Measurements from ENCODE around the gene CLSTN1. TPM values are rescaled to one million over a fixed set of nuclear protein-coding genes. Genes with fewer than 3 reads are reported as not detected.

Gene CLSTN1
- total and polyA plus RNA-seq, 2 of the 8 experiments (the other 6 are each of a cell fraction or from before 2014, with no cell fraction given): 34.2 to 97.4 TPM

- POLR2A ChIA-PET (ENCODE audit: partially characterized antibody): interaction anchor here (0.6 kb wide), 1 partner anchor 8 kb away, joined by 3 read pairs; no protein-coding TSS in a partner anchor
- 70% methylated on average over 24 of the region's 24 CpGs; no CpG with 5 or more reads in 1 of the 2 experiments for WGBS, 2 experiments (ENCODE audit: extremely low coverage in 1 of 2, insufficient coverage in 1 of 2, insufficient read length in 1 of 2, insufficient replicate concordance in 2 of 2, low coverage in 1 of 2, low lambda C conversion rate in 2 of 2, missing lambda C conversion rate in 1 of 2)
- DNase-seq (ENCODE audit: low read depth in 1 of 2, low spot score in 2 of 2): peak; percentile 64 to 88
- TF ChIP-seq EGR1 (IDR thresholded peaks at IDR 0.05; ENCODE audit: borderline replicate concordance, low read depth, low read length) (0 out of 2 replicates have a peak, but pooled peaks have one; percentile 16), JUN (IDR thresholded peaks at IDR 0.05; ENCODE audit: low read depth, low read length) (no peak), PHF8 (conservative IDR thresholded peaks at IDR 0.05; ENCODE audit: low read depth, low read length) (no peak), POLR2A (IDR thresholded peaks at IDR 0.05; ENCODE audit: control extremely low read depth in 1 of 2, low read depth in 2 of 2, low read length in 2 of 2) (no peak), CTCF (IDR thresholded peaks at IDR 0.05; ENCODE audit: control extremely low read depth in 1 of 3, insufficient read depth in 1 of 3, low read depth in 1 of 3, low read length in 3 of 3) (peak in 2 of 3 experiments; percentile 95 to 99; a peak in 3 of 4 replicates), YY1 (IDR thresholded peaks at IDR 0.05; ENCODE audit: low read depth, low read length) (0 out of 2 replicates have a peak, but pooled peaks have one; percentile 13), SP2 (IDR thresholded peaks at IDR 0.05; ENCODE audit: low read length) (no peak), RAD21 (IDR thresholded peaks at IDR 0.05 in 1 of 2, conservative IDR thresholded peaks at IDR 0.05 in 1 of 2; ENCODE audit: low read depth in 2 of 2, low read length in 2 of 2) (peak; percentile 69 to 78), GTF2F1 (IDR thresholded peaks at IDR 0.05; ENCODE audit: borderline replicate concordance, low read depth, low read length) (no peak)
These were observed 98.9 kb downstream of the CLSTN1 start for GRCh38 chr1:9724706-9725476.

More at GRCh38 chr1:9724706-9725476, 98.9 kb downstream of the CLSTN1 start:
- Histone ChIP-seq H3K36me3 (ENCODE audit: control insufficient read depth in 2 of 4, insufficient read depth in 4 of 4, low read length in 3 of 4) (peaks cover 2 to 30% (median 21%) of the 10 kb centered on the region in 4 experiments; a peak in 6 of 8 replicates), H2BK15ac (ENCODE audit: low read length) (no peak overlapping the region), H3K56ac (replicated peaks; ENCODE audit: insufficient read length, low read depth, low read length) (no peak overlapping the region), H3K14ac (ENCODE audit: insufficient read length) (no peak overlapping the region), H3K79me1 (ENCODE audit: low read depth, low read length) (no peaks in the 10 kb centered on the region), H3K18ac (ENCODE audit: extremely low read depth, low read length) (no peak overlapping the region), H4K20me1 (replicated peaks in 1 of 2; ENCODE audit: control insufficient read depth in 1 of 2, insufficient read depth in 2 of 2, low read length in 2 of 2) (peaks cover 0 to 2% of the 10 kb centered on the region in 2 experiments), H3K23me2 (ENCODE audit: low read depth, low read length) (no peaks in the 10 kb centered on the region), H3K23ac (ENCODE audit: insufficient read length) (no peak overlapping the region), H3K79me2 (ENCODE audit: control insufficient read depth in 1 of 2, insufficient read depth in 2 of 2, low read length in 2 of 2) (no peaks in the 10 kb centered on the region), H3K4me3 (ENCODE audit: extremely low read depth in 1 of 4, insufficient read depth in 2 of 4, low read depth in 3 of 4, low read length in 4 of 4) (no peak overlapping the region), H2BK12ac (ENCODE audit: low read depth, low read length) (no peak overlapping the region), H3K9me3 (ENCODE audit: insufficient read depth in 2 of 2, low read depth in 1 of 2, low read length in 1 of 2) (peaks cover 7 to 8% of the 10 kb centered on the region in 2 experiments; a peak in 3 of 4 replicates), H3K4me1 (replicated peaks in 1 of 4; ENCODE audit: control insufficient read depth in 3 of 4, insufficient read depth in 4 of 4, low read length in 3 of 4) (peaks cover 0 to 12% (median 7%) of the 10 kb centered on the region in 4 experiments; a peak in 5 of 7 replicates), H3K27ac (ENCODE audit: low read depth, low read length) (no peak overlapping the region; the same call in 1 of the 2 replicates), H2BK120ac (replicated peaks; ENCODE audit: low read depth, low read length) (no peak overlapping the region), H2AK5ac (ENCODE audit: low read depth, low read length) (no peak overlapping the region), H4K8ac (ENCODE audit: extremely low read depth, insufficient read depth, low read length) (no peak overlapping the region), H3K27me3 (replicated peaks in 1 of 4; ENCODE audit: control insufficient read depth in 3 of 4, extremely low read depth in 1 of 4, insufficient read depth in 3 of 4, low read length in 3 of 4) (no peaks in the 10 kb centered on the region), H3K4ac (replicated peaks; ENCODE audit: insufficient read length, low read depth, low read length) (no peak overlapping the region), H2BK20ac (ENCODE audit: low read length) (no peak overlapping the region), H4K5ac (ENCODE audit: insufficient read length, low read depth, low read length) (no peak overlapping the region), H3K4me2 (ENCODE audit: insufficient read depth in 1 of 2, low read depth in 2 of 2, low read length in 2 of 2) (no peak overlapping the region), H4K91ac (replicated peaks; ENCODE audit: insufficient read length, low read length) (no peak overlapping the region), H2BK5ac (ENCODE audit: low read depth, low read length) (no peak overlapping the region), H2AFZ (ENCODE audit: low read length) (no peak overlapping the region), H3K9ac (replicated peaks in 1 of 4; ENCODE audit: extremely low read depth in 1 of 4, low read depth in 3 of 4, low read length in 3 of 4) (no peak overlapping the region)
- CTCF ChIA-PET (ENCODE audit: partially characterized antibody): interaction anchor here (0.6 to 9.2 kb wide), 32 partner anchors 9 to 340 kb away, joined by 3 to 91 read pairs (median 4); no protein-coding TSS in a partner anchor
- FAIRE-seq: no peak

All from H1 (cell line).